ENCODE data around the gene ADH1B. TPM values are rescaled to one million over a fixed set of nuclear protein-coding genes. Genes with fewer than 3 reads are reported as not detected.
"Not testable (repeated sequence)": the region's sequence is repeated elsewhere in the genome, so short reads cannot be mapped to it uniquely, and the experiment has no call there.

The ADH1B gene
- total and polyA plus RNA-seq, 3 donors from 2014 or later = 6.4 to 24.6 (median 9.4) TPM

DNA sequence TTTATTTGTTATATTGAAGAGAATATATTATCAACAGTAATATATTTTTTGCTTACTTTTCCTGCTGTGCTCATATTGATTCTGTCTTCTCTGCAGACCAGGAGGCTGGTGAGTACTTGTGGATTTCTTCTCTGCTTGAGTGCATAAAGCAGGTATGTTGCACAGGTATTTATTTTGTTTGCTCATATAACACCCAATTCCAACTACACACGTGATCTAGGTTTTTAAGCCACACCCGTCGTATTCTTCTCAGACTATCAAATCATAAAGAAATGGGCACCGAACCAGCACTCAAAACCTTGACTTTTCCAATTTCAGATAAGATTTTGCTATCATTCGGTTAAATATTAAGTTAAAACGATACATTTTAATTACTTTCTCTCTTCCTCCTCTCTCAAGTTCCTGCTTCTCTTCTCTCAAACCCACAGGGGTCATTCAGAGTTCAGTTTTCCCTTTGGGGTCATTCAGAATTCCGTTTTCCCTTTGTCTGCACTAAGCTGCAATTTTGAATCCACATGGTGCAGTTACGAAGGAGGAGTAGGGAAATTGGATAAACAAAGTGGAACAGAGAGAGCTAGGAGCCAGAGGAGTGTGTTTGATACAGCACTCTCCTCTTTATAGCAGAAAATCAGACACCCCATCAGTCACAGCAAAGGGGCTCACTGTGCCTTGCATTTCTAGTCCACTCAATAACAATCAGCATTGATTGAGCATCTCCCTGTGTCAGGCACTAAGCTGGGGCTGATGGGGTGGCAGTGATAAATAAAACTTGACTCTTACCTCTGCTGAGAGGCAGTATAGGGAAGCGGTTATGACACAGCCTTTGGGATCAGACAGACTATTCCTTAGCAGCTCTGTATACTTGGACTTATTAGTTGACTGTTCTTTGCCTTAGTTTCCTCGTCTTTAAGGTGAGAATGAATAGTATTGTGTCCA is 31.7 kb upstream of the ADH1B start, which contains the start of gene ADH1C:
ADH1C (minus strand) TSS at position 145 of the 936 bp plus-strand sequence; CDS start at position 74, 71 bp downstream.
- intact Hi-C loops (cut with DNase I; ENCODE audit: low total_unique reads) = no loop called here
- no peak for DNase-seq
- no peak for TF ChIP-seq POLR2A (IDR thresholded peaks at IDR 0.05)
- TF ChIP-seq, protein P1, sequence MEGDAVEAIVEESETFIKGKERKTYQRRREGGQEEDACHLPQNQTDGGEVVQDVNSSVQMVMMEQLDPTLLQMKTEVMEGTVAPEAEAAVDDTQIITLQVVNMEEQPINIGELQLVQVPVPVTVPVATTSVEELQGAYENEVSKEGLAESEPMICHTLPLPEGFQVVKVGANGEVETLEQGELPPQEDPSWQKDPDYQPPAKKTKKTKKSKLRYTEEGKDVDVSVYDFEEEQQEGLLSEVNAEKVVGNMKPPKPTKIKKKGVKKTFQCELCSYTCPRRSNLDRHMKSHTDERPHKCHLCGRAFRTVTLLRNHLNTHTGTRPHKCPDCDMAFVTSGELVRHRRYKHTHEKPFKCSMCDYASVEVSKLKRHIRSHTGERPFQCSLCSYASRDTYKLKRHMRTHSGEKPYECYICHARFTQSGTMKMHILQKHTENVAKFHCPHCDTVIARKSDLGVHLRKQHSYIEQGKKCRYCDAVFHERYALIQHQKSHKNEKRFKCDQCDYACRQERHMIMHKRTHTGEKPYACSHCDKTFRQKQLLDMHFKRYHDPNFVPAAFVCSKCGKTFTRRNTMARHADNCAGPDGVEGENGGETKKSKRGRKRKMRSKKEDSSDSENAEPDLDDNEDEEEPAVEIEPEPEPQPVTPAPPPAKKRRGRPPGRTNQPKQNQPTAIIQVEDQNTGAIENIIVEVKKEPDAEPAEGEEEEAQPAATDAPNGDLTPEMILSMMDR (IDR thresholded peaks at IDR 0.05) = no peak
- peaks cover 6% of the 10 kb centered on the region for H3K4me1 ChIP-seq
- H3K9me3 ChIP-seq = no peaks in the 10 kb centered on the region
- H3K27me3 ChIP-seq = no peaks in the 10 kb centered on the region
- no peak within 1 kb of the TSS for H3K4me3 ChIP-seq
- WGBS, 2 donors = 25 to 31% methylated on average over 10 of the region's 10 CpGs
- no peaks in the 10 kb centered on the region for H3K36me3 ChIP-seq (ENCODE audit: low read depth, missing control alignments)
- H3K27ac ChIP-seq = no peak within 1 kb of the TSS

DNA sequence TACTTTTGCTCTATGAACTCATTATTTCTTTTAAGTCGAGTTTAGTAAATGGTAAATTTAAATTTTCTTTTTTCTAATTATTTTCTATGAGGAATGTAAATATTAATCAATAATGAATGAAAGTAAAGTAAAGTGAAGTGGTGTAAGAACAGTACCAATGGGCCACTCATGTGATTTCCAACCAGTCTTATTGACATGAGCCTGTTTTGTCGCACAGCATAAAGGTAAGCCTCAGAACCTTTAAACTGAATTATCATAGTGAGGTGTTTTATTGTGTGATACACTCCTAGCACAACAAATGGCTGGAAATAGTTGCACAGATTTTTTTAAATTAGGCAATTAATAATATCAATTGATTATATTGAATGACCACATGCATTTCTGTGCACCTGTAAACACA is 30.3 kb upstream of the ADH1B start:
- DNase-seq = no peak
- Histone ChIP-seq H3K4me3 (no peak overlapping the region), H3K27ac (no peak overlapping the region), H3K36me3 (ENCODE audit: low read depth, missing control alignments) (no peaks in the 10 kb centered on the region), H3K9me3 (no peaks in the 10 kb centered on the region), H3K4me1 (peaks cover 6% of the 10 kb centered on the region), H3K27me3 (no peaks in the 10 kb centered on the region)
- 82 to 83% methylated on average over 2 of the region's 2 CpGs for WGBS, 2 donors
- TF ChIP-seq, protein P1 (IDR thresholded peaks at IDR 0.05) = no peak
- no peak for TF ChIP-seq POLR2A (IDR thresholded peaks at IDR 0.05)
- intact Hi-C loops (cut with DNase I; ENCODE audit: low total_unique reads) = no loop called here

DNA sequence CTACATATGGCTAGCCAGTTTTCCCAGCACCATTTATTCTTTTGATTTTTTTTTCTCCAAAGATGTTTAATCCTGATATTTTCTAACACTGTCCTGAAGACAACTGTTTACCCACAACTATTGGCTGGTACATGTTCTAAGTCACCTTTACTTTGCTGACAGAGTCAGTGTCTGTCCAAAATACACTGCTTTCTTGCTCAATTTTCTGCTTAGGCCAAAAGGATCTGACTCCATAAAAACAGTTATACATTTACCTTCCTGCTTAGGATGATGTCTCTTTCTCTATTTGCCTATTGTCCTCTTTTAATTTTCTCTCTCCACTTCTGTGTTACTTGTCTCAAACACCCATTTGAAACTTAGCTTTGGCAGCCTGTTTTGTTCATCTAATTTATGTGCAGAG is 28.1 kb upstream of the ADH1B start:
- no peak overlapping the region for H3K27ac ChIP-seq
- H3K27me3 ChIP-seq = no peaks in the 10 kb centered on the region
- no peak overlapping the region for H3K4me3 ChIP-seq
- intact Hi-C loops (cut with DNase I; ENCODE audit: low total_unique reads) = no loop called here
- no peaks in the 10 kb centered on the region for H3K9me3 ChIP-seq
- no peaks in the 10 kb centered on the region for H3K36me3 ChIP-seq (ENCODE audit: low read depth, missing control alignments)
- peaks cover 6% of the 10 kb centered on the region for H3K4me1 ChIP-seq
- no peak for TF ChIP-seq POLR2A (IDR thresholded peaks at IDR 0.05)
- TF ChIP-seq, protein P1 (IDR thresholded peaks at IDR 0.05) = no peak
- DNase-seq = no peak

DNA sequence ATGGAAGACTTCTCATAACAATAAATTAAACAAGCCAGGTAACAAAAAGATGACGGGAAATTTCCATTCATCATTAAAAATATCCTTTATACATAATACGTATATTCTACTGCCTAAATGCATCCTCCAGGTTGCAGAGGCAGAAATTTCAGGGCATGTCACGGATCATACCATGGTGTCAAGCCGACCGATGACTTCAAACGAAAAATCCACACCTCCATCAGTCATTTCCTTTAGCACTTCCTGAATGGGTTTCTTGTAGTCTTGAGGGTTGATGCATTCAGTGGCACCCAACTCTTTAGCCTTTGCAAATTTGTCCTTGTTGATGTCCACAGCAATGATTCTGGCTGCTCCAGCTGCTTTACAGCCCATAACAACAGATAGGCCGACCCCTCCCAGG is 21.4 kb upstream of the ADH1B start:
- WGBS, 2 donors = 74 to 94% methylated on average over 7 of the region's 7 CpGs
- H3K27ac ChIP-seq; intact Hi-C loops (cut with DNase I; ENCODE audit: low total_unique reads); H3K4me1 ChIP-seq; H3K27me3 ChIP-seq; H3K9me3 ChIP-seq; H3K4me3 ChIP-seq; DNase-seq; H3K36me3 ChIP-seq (ENCODE audit: low read depth, missing control alignments): not testable (repeated sequence)

DNA sequence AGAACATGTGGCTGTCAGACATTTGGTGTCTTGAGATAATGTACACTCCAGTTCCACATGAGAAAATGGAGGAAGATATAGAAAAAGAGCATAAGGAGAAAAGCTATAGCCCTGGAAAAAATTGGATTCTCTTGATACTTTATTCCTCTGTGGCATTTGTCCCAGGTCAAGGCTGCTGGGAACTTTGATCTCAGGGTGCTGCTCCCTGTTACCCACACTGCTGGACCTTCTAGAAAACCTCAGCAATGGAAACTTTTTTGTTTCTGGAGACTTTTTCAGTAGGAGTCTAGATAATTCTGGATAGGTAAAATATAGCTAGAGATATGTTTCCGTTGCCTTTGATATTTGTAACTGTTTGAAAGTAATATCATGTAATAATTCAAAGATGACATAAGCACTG is 20.2 kb upstream of the ADH1B start:
- Histone ChIP-seq H3K4me3 (no peak overlapping the region), H3K4me1 (no peaks in the 10 kb centered on the region), H3K27ac (no peak overlapping the region), H3K9me3 (no peaks in the 10 kb centered on the region), H3K36me3 (ENCODE audit: low read depth, missing control alignments) (no peaks in the 10 kb centered on the region), H3K27me3 (no peaks in the 10 kb centered on the region)
- TF ChIP-seq, protein P1 (IDR thresholded peaks at IDR 0.05) = no peak
- no peak for TF ChIP-seq POLR2A (IDR thresholded peaks at IDR 0.05)
- WGBS, 2 donors = 55 to 88% methylated on average over 1 of the region's 1 CpG
- DNase-seq = no peak
- intact Hi-C loops (cut with DNase I; ENCODE audit: low total_unique reads) = no loop called here

Data from testis (tissue), 3 donors.